GM19467 (cell line): Measurements from ENCODE around the gene PDE9A.
"Not testable (repeated sequence)": the region's sequence is repeated elsewhere in the genome, so short reads cannot be mapped to it uniquely, and the experiment has no call there.

ENCODE experiments used
- ATAC-seq: cut with Tn5 transposase; IDR thresholded peaks from one replicate; pipeline ENCODE4 v1.9.1; 2021; ENCODE audit warnings: mild to moderate bottlenecking, moderate library complexity; ENCODE audit not compliant: unreplicated experiment

PDE9A gene

GRCh38 chr21:42624095-42624790, 29.2 kb upstream of the PDE9A start:
- no peak for ATAC-seq

- ATAC-seq: no peak
Observed at GRCh38 chr21:42624936-42625335, 28.5 kb upstream of the PDE9A start.

- ATAC-seq: no peak
Observed at GRCh38 chr21:42626171-42626570, 27.2 kb upstream of the PDE9A start.

- no peak for ATAC-seq
Observed at GRCh38 chr21:42627527-42628289, 25.7 kb upstream of the PDE9A start.

- not testable (repeated sequence) for ATAC-seq
Observed at GRCh38 chr21:42628466-42629061, 24.9 kb upstream of the PDE9A start.

GRCh38 chr21:42629933-42630589, 23.4 kb upstream of the PDE9A start:
- ATAC-seq: no peak

GRCh38 chr21:42630626-42631025, 22.8 kb upstream of the PDE9A start:
- no peak for ATAC-seq

- no peak for ATAC-seq
Observed at GRCh38 chr21:42631142-42631541, 22.3 kb upstream of the PDE9A start.

- ATAC-seq: no peak
Observed at GRCh38 chr21:42632336-42632751, 21.1 kb upstream of the PDE9A start.

GRCh38 chr21:42632771-42633690, 20.4 kb upstream of the PDE9A start:
- ATAC-seq: no peak

GRCh38 chr21:42633858-42634257, 19.6 kb upstream of the PDE9A start:
- ATAC-seq: no peak

GRCh38 chr21:42635848-42636519, 17.4 kb upstream of the PDE9A start:
- ATAC-seq: no peak

- no peak for ATAC-seq
Observed at GRCh38 chr21:42636520-42637266, 16.7 kb upstream of the PDE9A start.

GRCh38 chr21:42637267-42638041, 16.0 kb upstream of the PDE9A start:
- no peak for ATAC-seq

GRCh38 chr21:42638266-42638863, 15.1 kb upstream of the PDE9A start:
- no peak for ATAC-seq

GRCh38 chr21:42639646-42640152, 13.7 kb upstream of the PDE9A start:
- no peak for ATAC-seq

GRCh38 chr21:42640486-42640885, 12.9 kb upstream of the PDE9A start:
- ATAC-seq: no peak
